HepG2 (cell line): ENCODE measurements around the gene ABHD3. TPM values are rescaled to one million over a fixed set of nuclear protein-coding genes. Genes with fewer than 3 reads are reported as not detected.

Experiments
- ASH2L ChIP-seq: fragments of 300-600, 200-600 bp; sonication (generic); IDR thresholded peaks from 2 replicates; pipeline ENCODE4 v1.7.0; 2017; ENCODE audit warnings: low read depth, mild to moderate bottlenecking, moderate library complexity, mixed read lengths, low read length; ENCODE audit not compliant: insufficient read length
- EP300 ChIP-seq, 3 experiments: sonication (generic) in 1 of 3; formaldehyde crosslinking in 1 of 3; IDR thresholded peaks; 2 replicates each; pipeline versions ENCODE4 v1.5.1 to v1.6.1; 2011 to 2020; ENCODE audit warnings: low read depth in 2 of 3, low read length in 2 of 3, borderline replicate concordance in 1 of 3, improper control_type of control experiment in 1 of 3, mild to moderate bottlenecking in 1 of 3, missing genetic modification reagents in 1 of 3, moderate library complexity in 1 of 3
- FOXP1 ChIP-seq, 2 experiments: fragments of 450-650 bp in 1 of 2; IDR thresholded peaks; 2 replicates each; pipeline ENCODE4 v1.6.1; 2017 to 2018; ENCODE audit warnings: antibody characterized with exemption in 1 of 2
- MAFF ChIP-seq: IDR thresholded peaks from 2 replicates; pipeline ENCODE4 v1.6.1; 2011; ENCODE audit warnings: low read depth, low read length, improper control_type of control experiment
- MTF2 ChIP-seq: sonication (generic); formaldehyde crosslinking; IDR thresholded peaks from 2 replicates; pipeline ENCODE4 v1.5.0; 2020; ENCODE audit warnings: missing genetic modification reagents, borderline replicate concordance
- POLR2AphosphoS5 ChIP-seq: IDR thresholded peaks from 2 replicates; pipeline ENCODE4 v1.6.1; 2012; ENCODE audit warnings: low read depth, low read length
- SETDB1 ChIP-seq: sonication (generic); formaldehyde crosslinking; IDR thresholded peaks from 2 replicates; pipeline ENCODE4 v1.5.1; 2020; ENCODE audit warnings: missing genetic modification reagents, mild to moderate bottlenecking, borderline replicate concordance
- SMAD1 ChIP-seq: sonication (generic); formaldehyde crosslinking; IDR thresholded peaks from 2 replicates; pipeline ENCODE4 v1.4.0; 2020; ENCODE audit warnings: missing genetic modification reagents, low read depth, mild to moderate bottlenecking, borderline replicate concordance
- SP4 ChIP-seq: sonication (generic); formaldehyde crosslinking; IDR thresholded peaks from 2 replicates; pipeline ENCODE4 v1.8.1; 2023; ENCODE audit warnings: mild to moderate bottlenecking, missing genetic modification reagents
- THAP11 ChIP-seq: IDR thresholded peaks from 2 replicates; pipeline ENCODE4 v1.6.1; 2016; ENCODE audit warnings: missing biosample characterization, missing genetic modification reagents
- ZFP41 ChIP-seq: sonication (generic); formaldehyde crosslinking; IDR thresholded peaks from 2 replicates; pipeline ENCODE4 v1.4.0; 2020; ENCODE audit warnings: mild to moderate bottlenecking, missing genetic modification reagents, borderline replicate concordance
- ZNF225 ChIP-seq: sonication (generic); formaldehyde crosslinking; IDR thresholded peaks from 2 replicates; pipeline ENCODE4 v1.4.0; 2020; ENCODE audit warnings: mild to moderate bottlenecking, missing genetic modification reagents
- ZNF337 ChIP-seq: sonication (generic); formaldehyde crosslinking; IDR thresholded peaks from 2 replicates; pipeline ENCODE4 v1.5.1; 2020; ENCODE audit warnings: missing genetic modification reagents, low read depth, mild to moderate bottlenecking, borderline replicate concordance
- ZNF543 ChIP-seq: sonication (generic); formaldehyde crosslinking; IDR thresholded peaks from 2 replicates; pipeline ENCODE4 v1.4.0; 2020; ENCODE audit warnings: mild to moderate bottlenecking, missing genetic modification reagents
- ZNF589 ChIP-seq: sonication (generic); formaldehyde crosslinking; conservative IDR thresholded peaks from 2 replicates; pipeline ENCODE4 v1.8.0; 2022; ENCODE audit warnings: mild to moderate bottlenecking, moderate library complexity, missing genetic modification reagents
- ZNF629 ChIP-seq: sonication (generic); formaldehyde crosslinking; conservative IDR thresholded peaks from 2 replicates; pipeline ENCODE4 v1.5.0; 2020; ENCODE audit warnings: missing genetic modification reagents
- ZNF766 ChIP-seq: sonication (generic); formaldehyde crosslinking; IDR thresholded peaks from 2 replicates; pipeline ENCODE4 v1.5.0; 2020; ENCODE audit warnings: missing genetic modification reagents, borderline replicate concordance
- polyA plus RNA-seq, 8 experiments: library from polyadenylated mRNA; depleted of rRNA in 3 of 8; stranded (reverse) in 7 of 8; unstranded in 1 of 8; fragments of >200 nt; fragmentation: Illumina TruSeq in 4 of 8; extraction: Trizol in 4 of 8; gene quantifications; 2 replicates each; pipeline versions ENCODE4 v1.2.1 to v1.2.3, GENCODE V29; 2011 to 2016; ENCODE audit warnings: low read depth in 4 of 8, missing spikeins in 1 of 8, mixed read lengths in 1 of 8; ENCODE audit not compliant: insufficient read depth in 1 of 8
- total RNA-seq, 5 experiments: library from RNA; depleted of rRNA; stranded (reverse); fragments of >200 nt; fragmentation: Illumina TruSeq; extraction: Trizol; gene quantifications; 2 replicates each; pipeline ENCODE4 v1.2.3, GENCODE V29; 2016; ENCODE audit warnings: low read depth in 1 of 5
- TF ChIP-seq, protein P1 (sequence below): sonication (generic); formaldehyde crosslinking; IDR thresholded peaks from 2 replicates; pipeline ENCODE4 v1.5.0; 2020; ENCODE audit warnings: mild to moderate bottlenecking, missing genetic modification reagents, borderline replicate concordance
- TF ChIP-seq, protein P2 (sequence below): IDR thresholded peaks from 2 replicates; pipeline ENCODE4 v1.6.1; 2016; ENCODE audit warnings: missing compliant biosample characterization, missing genetic modification reagents, borderline replicate concordance
- TF ChIP-seq, protein P3 (sequence below): sonication (generic); formaldehyde crosslinking; IDR thresholded peaks from 2 replicates; pipeline ENCODE4 v1.5.0; 2020; ENCODE audit warnings: missing genetic modification reagents
- TF ChIP-seq, protein P4 (sequence below): sonication (generic); formaldehyde crosslinking; IDR thresholded peaks from 2 replicates; pipeline ENCODE4 v1.4.0; 2020; ENCODE audit warnings: missing genetic modification reagents

ABHD3 gene
- total and polyA plus RNA-seq, 2 of the 13 experiments (the other 11 are each of a cell fraction or from before 2014, with no cell fraction given), result 32.1 to 40.2 TPM

DNA sequence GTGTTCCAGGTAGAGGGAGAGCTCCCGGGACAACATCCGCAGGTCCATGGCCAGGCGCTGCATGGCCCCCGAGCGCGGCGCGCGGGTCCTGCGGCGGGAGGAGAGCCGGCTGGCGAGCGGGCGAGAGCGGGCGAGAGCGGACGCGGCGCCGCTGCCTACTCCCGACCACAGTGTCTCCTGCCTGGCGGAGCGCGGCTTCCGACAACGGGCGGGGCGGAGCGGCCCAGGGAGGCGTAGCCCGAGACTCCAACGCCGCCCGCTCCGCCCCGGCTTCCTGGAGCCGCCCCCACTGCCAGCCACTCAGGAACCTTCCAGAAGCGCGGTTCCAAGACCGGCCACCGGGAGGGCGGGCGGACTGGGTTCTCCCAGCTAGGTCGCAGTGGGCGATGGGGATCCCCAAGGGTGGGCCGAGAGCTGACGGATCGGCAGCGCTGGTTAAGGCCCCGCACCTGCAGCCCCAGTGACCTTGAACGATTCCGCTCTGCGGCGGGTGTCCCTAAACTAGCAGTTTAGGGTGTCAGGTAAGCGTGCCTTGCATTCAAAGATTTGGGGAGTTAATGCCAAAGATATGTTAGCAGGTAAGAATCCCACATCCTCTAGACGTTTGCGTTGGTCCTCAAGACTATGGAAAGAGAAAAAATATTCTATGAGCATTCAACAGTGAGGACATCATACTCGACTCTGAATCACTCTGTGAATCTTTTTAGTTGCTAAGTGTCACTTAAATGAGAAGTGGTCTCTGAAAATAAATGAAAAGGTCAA lies at the start of gene ABHD3 (continued):
- TF ChIP-seq, protein P1, sequence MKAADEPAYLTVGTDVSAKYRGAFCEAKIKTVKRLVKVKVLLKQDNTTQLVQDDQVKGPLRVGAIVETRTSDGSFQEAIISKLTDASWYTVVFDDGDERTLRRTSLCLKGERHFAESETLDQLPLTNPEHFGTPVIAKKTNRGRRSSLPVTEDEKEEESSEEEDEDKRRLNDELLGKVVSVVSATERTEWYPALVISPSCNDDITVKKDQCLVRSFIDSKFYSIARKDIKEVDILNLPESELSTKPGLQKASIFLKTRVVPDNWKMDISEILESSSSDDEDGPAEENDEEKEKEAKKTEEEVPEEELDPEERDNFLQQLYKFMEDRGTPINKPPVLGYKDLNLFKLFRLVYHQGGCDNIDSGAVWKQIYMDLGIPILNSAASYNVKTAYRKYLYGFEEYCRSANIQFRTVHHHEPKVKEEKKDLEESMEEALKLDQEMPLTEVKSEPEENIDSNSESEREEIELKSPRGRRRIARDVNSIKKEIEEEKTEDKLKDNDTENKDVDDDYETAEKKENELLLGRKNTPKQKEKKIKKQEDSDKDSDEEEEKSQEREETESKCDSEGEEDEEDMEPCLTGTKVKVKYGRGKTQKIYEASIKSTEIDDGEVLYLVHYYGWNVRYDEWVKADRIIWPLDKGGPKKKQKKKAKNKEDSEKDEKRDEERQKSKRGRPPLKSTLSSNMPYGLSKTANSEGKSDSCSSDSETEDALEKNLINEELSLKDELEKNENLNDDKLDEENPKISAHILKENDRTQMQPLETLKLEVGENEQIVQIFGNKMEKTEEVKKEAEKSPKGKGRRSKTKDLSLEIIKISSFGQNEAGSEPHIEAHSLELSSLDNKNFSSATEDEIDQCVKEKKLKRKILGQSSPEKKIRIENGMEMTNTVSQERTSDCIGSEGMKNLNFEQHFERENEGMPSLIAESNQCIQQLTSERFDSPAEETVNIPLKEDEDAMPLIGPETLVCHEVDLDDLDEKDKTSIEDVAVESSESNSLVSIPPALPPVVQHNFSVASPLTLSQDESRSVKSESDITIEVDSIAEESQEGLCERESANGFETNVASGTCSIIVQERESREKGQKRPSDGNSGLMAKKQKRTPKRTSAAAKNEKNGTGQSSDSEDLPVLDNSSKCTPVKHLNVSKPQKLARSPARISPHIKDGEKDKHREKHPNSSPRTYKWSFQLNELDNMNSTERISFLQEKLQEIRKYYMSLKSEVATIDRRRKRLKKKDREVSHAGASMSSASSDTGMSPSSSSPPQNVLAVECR (CRISPR knock-in tag), result peak; percentile 80; the same call in 1 of the 2 replicates
- TF ChIP-seq MAFF, result no peak
- TF ChIP-seq ZNF225, result no peak
- TF ChIP-seq ASH2L, result peak; percentile 78
- TF ChIP-seq SETDB1 (CRISPR knock-in tag), result no peak
- no peak for TF ChIP-seq ZNF629 (CRISPR knock-in tag)
- TF ChIP-seq MTF2 (CRISPR knock-in tag), result no peak
- TF ChIP-seq THAP11, result no peak
- TF ChIP-seq POLR2AphosphoS5, result peak; percentile 72
- TF ChIP-seq ZFP41 (CRISPR knock-in tag), result peak; percentile 28; the same call in 1 of the 2 replicates
- TF ChIP-seq FOXP1 (IDR thresholded peaks at IDR 0.05), result no peak
- no peak for TF ChIP-seq FOXP1 (CRISPR knock-in tag; IDR thresholded peaks at IDR 0.05)
- peak in 1 of 2 experiments; percentile 28; a peak in 1 of 4 replicates for TF ChIP-seq EP300 (IDR thresholded peaks at IDR 0.05; ENCODE audit: low read depth in 2 of 2, low read length in 2 of 2)
- no peak for TF ChIP-seq EP300 (CRISPR knock-in tag; IDR thresholded peaks at IDR 0.05; ENCODE audit: borderline replicate concordance)
- TF ChIP-seq, protein P2, sequence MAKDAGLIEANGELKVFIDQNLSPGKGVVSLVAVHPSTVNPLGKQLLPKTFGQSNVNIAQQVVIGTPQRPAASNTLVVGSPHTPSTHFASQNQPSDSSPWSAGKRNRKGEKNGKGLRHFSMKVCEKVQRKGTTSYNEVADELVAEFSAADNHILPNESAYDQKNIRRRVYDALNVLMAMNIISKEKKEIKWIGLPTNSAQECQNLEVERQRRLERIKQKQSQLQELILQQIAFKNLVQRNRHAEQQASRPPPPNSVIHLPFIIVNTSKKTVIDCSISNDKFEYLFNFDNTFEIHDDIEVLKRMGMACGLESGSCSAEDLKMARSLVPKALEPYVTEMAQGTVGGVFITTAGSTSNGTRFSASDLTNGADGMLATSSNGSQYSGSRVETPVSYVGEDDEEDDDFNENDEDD (CRISPR knock-in tag), result peak; percentile 78; the same call in 1 of the 2 replicates
- peak; percentile 89 for TF ChIP-seq SP4 (CRISPR knock-in tag)
- TF ChIP-seq, protein P3, sequence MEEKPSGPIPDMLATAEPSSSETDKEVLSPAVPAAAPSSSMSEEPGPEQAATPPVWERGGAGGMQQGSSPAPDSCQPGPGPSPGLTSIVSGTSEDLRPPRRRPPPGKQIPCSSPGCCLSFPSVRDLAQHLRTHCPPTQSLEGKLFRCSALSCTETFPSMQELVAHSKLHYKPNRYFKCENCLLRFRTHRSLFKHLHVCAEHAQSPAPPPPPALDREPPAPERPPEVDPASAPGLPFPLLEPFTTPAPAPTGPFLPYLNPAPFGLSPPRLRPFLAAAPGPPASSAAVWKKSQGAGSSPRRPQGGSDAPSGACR (CRISPR knock-in tag), result no peak
- peak; percentile 68; the same call in 1 of the 2 replicates for TF ChIP-seq ZNF766
- TF ChIP-seq SMAD1 (CRISPR knock-in tag), result peak; percentile 39; the same call in 1 of the 2 replicates
- TF ChIP-seq, protein P4, sequence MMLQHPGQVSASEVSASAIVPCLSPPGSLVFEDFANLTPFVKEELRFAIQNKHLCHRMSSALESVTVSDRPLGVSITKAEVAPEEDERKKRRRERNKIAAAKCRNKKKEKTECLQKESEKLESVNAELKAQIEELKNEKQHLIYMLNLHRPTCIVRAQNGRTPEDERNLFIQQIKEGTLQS (CRISPR knock-in tag), result no peak
- no peak for TF ChIP-seq ZNF337
- TF ChIP-seq ZNF543, result no peak; the same call in 1 of the 2 replicates
- no peak for TF ChIP-seq ZNF589 (CRISPR knock-in tag)
